SK-N-SH (cell line): ENCODE data around the gene ZNF101. TPM values are rescaled to one million over a fixed set of nuclear protein-coding genes. Genes with fewer than 3 reads are reported as not detected.

ENCODE experiments used
- CTCF ChIA-PET: fragments of 300-600, 350-600 bp; formaldehyde crosslinking; extraction: SDS; loops from one replicate; lab custom pipeline; 2021; lab: Yijun Ruan, JAX
- POLR2A ChIA-PET: fragments of 350-600 bp; sonication (Branson Sonifier 250); formaldehyde crosslinking; extraction: SDS; loops from one replicate; lab custom pipeline; 2020; ENCODE audit warnings: antibody characterized with exemption, inconsistent platforms; lab: Yijun Ruan, JAX
- DNase-seq: peaks from one replicate; pipeline ENCODE4 v3.0.0; 2012
- H2AFZ ChIP-seq: fragments of 200-600 bp; sonication (generic); 2 replicates; pipeline ENCODE4 v1.8.1; 2016; ENCODE audit warnings: antibody characterized with exemption, mild to moderate bottlenecking, low read depth
- H3F3A ChIP-seq: fragments of 200-600 bp; sonication (generic); replicated peaks from 2 replicates; pipeline ENCODE3; 2016; ENCODE audit warnings: antibody characterized with exemption, mild to moderate bottlenecking; ENCODE audit not compliant: insufficient read depth
- H3K27ac ChIP-seq, 2 experiments: fragments of 200-500 bp in 1 of 2; fragments of 200-600 bp in 1 of 2; sonication (Bioruptor generic) in 1 of 2; sonication (generic), shearing (Covaris generic) in 1 of 2; 2 replicates each; pipeline versions ENCODE4 v1.5.1 to v1.6.1; 2014 to 2016; ENCODE audit warnings: low read depth in 2 of 2, inconsistent platforms in 1 of 2, low read length in 1 of 2, mild to moderate bottlenecking in 1 of 2, mixed read lengths in 1 of 2
- H3K27me3 ChIP-seq: fragments of 200-600 bp; sonication (generic), shearing (Covaris generic); 2 replicates; pipeline ENCODE4 v1.6.1; 2016; ENCODE audit warnings: mixed run types; ENCODE audit not compliant: insufficient read depth
- H3K36me3 ChIP-seq, 2 experiments: fragments of 200-500 bp in 1 of 2; fragments of 200-600 bp in 1 of 2; sonication (Bioruptor generic) in 1 of 2; sonication (generic) in 1 of 2; replicated peaks in 1 of 2; 2 replicates each; pipeline versions ENCODE3 to v1.5.1; 2014 to 2016; ENCODE audit warnings: low read length in 1 of 2, mild to moderate bottlenecking in 1 of 2; ENCODE audit not compliant: insufficient read depth in 2 of 2, control insufficient read depth in 1 of 2
- H3K4me1 ChIP-seq, 2 experiments: fragments of 200-500 bp in 1 of 2; fragments of 200-600 bp in 1 of 2; sonication (Bioruptor generic) in 1 of 2; sonication (generic), shearing (Covaris generic) in 1 of 2; 2 replicates each; pipeline versions ENCODE4 v1.5.1 to v1.6.1; 2014 to 2016; ENCODE audit warnings: low read depth in 1 of 2, low read length in 1 of 2, mixed run types in 1 of 2; ENCODE audit not compliant: insufficient read depth in 2 of 2, control insufficient read depth in 1 of 2
- H3K4me2 ChIP-seq: fragments of 200-600 bp; sonication (generic), shearing (Covaris generic); 2 replicates; pipeline ENCODE4 v1.6.1; 2017; ENCODE audit warnings: mixed run types
- H3K4me3 ChIP-seq, 2 experiments: fragments of 200-500 bp in 1 of 2; fragments of 200-600 bp in 1 of 2; sonication (Bioruptor generic) in 1 of 2; sonication (generic), shearing (Covaris generic) in 1 of 2; 2 replicates each; pipeline versions ENCODE4 v1.5.1 to v1.8.1; 2014 to 2016; ENCODE audit warnings: low read depth in 2 of 2, inconsistent platforms in 1 of 2, low read length in 1 of 2, mild to moderate bottlenecking in 1 of 2, mixed read lengths in 1 of 2, moderate library complexity in 1 of 2
- H3K79me2 ChIP-seq: fragments of 200-600 bp; sonication (generic); 2 replicates; pipeline ENCODE4 v1.8.1; 2017; ENCODE audit warnings: mild to moderate bottlenecking; ENCODE audit not compliant: insufficient read depth
- H3K9ac ChIP-seq: fragments of 200-600 bp; sonication (generic); 2 replicates; pipeline ENCODE4 v1.6.1; 2017; ENCODE audit warnings: mixed run types
- H3K9me2 ChIP-seq: fragments of 200-600 bp; sonication (generic); 2 replicates; pipeline ENCODE4 v1.6.1; 2017; ENCODE audit warnings: mixed run types
- H3K9me3 ChIP-seq: fragments of 200-600 bp; sonication (generic); 2 replicates; pipeline ENCODE4 v1.6.1; 2017; ENCODE audit warnings: mixed run types, mild to moderate bottlenecking, moderate library complexity
- H4K20me1 ChIP-seq: fragments of 200-600 bp; sonication (generic); 2 replicates; pipeline ENCODE4 v1.6.1; 2017; ENCODE audit warnings: mild to moderate bottlenecking, mixed run types; ENCODE audit not compliant: insufficient read depth
- GABPA ChIP-seq: IDR thresholded peaks from 2 replicates; pipeline ENCODE4 v1.4.0; 2012; ENCODE audit warnings: low read depth, mild to moderate bottlenecking
- JUND ChIP-seq: IDR thresholded peaks from 2 replicates; pipeline ENCODE4 v1.4.0; 2012
- MEF2A ChIP-seq: IDR thresholded peaks from 2 replicates; pipeline ENCODE4 v1.4.0; 2012; ENCODE audit warnings: low read depth, borderline replicate concordance
- NRF1 ChIP-seq: IDR thresholded peaks from 2 replicates; pipeline ENCODE4 v1.6.1; 2012; ENCODE audit warnings: low read depth, mild to moderate bottlenecking, low read length
- PBX3 ChIP-seq: IDR thresholded peaks from 2 replicates; pipeline ENCODE4; 2012
- POLR2AphosphoS5 ChIP-seq: IDR thresholded peaks from 2 replicates; pipeline ENCODE4 v1.6.1; 2012; ENCODE audit warnings: low read depth, low read length
- RAD21 ChIP-seq: IDR thresholded peaks from 2 replicates; pipeline ENCODE4 v1.6.1; 2012; ENCODE audit warnings: mild to moderate bottlenecking, low read length
- REST ChIP-seq: IDR thresholded peaks from 2 replicates; pipeline ENCODE4 v1.6.1; 2012; ENCODE audit warnings: mild to moderate bottlenecking, low read depth, low read length, moderate library complexity
- USF2 ChIP-seq: fragments of 150-350 bp; IDR thresholded peaks from 2 replicates; pipeline ENCODE4 v1.6.1; 2017; ENCODE audit warnings: antibody characterized with exemption, low read length, low read depth, borderline replicate concordance
- WGBS: methylation state at CpG from one replicate; pipeline ENCODE4 v1.1.6; 2017; ENCODE audit warnings: low lambda C conversion rate; 5-methylcytosine and 5-hydroxymethylcytosine counted together
- polyA plus RNA-seq, 3 experiments: library from polyadenylated mRNA; depleted of rRNA; stranded (reverse); fragments of >200 nt; gene quantifications; 2 replicates each; pipeline ENCODE4 v1.2.3, GENCODE V29; 2012

Gene ZNF101
- polyA plus RNA-seq, 1 of the 3 experiments (the other 2 are of a cell fraction): 2.4 TPM

- no peak overlapping the region for H3K4me3 ChIP-seq
- no peak overlapping the region for H3K27ac ChIP-seq
- H2AFZ ChIP-seq: no peak overlapping the region
- H3F3A ChIP-seq: no peaks in the 10 kb centered on the region
- H3K27me3 ChIP-seq: no peaks in the 10 kb centered on the region
- H3K36me3 ChIP-seq: peaks cover 7 to 17% of the 10 kb centered on the region in 2 experiments
- no peak overlapping the region for H3K9ac ChIP-seq
- TF ChIP-seq RAD21 (no peak), USF2 (no peak), REST (no peak)
- no peaks in the 10 kb centered on the region for H3K9me3 ChIP-seq
- no peaks in the 10 kb centered on the region for H4K20me1 ChIP-seq
- no peaks in the 10 kb centered on the region for H3K9me2 ChIP-seq
- no peak for DNase-seq
- CTCF ChIA-PET: interaction anchor here (2.6 to 3.7 kb wide), 2 partner anchors 12 to 100 kb away, joined by 11 to 18 read pairs; partner anchors contain the start of gene GMIP
- H3K4me2 ChIP-seq: no peak overlapping the region
- WGBS: 82% methylated on average over 5 of the region's 5 CpGs
- POLR2A ChIA-PET: no interaction called here
- H3K4me1 ChIP-seq: no peaks in the 10 kb centered on the region; a peak in 1 of 4 replicates
- H3K79me2 ChIP-seq: no peaks in the 10 kb centered on the region
These were observed 36.0 kb upstream of the ZNF101 start for GRCh38 chr19:19632661-19633060.

- ChIA-PET POLR2A (no interaction called here), CTCF (interaction anchor here (1.8 to 13.3 kb wide), 3 partner anchors 10 to 103 kb away, joined by 4 to 175 read pairs (median 18); partner anchors contain the start of genes GMIP and YJEFN3)
- H3K27me3 ChIP-seq: no peaks in the 10 kb centered on the region
- no peak overlapping the region for H3K27ac ChIP-seq
- no peaks in the 10 kb centered on the region for H3K9me3 ChIP-seq
- no peak overlapping the region for H3K4me2 ChIP-seq
- H3K79me2 ChIP-seq: no peaks in the 10 kb centered on the region
- no peaks in the 10 kb centered on the region for H3F3A ChIP-seq
- no peaks in the 10 kb centered on the region; a peak in 1 of 4 replicates for H3K4me1 ChIP-seq
- peaks cover 7 to 17% of the 10 kb centered on the region in 2 experiments for H3K36me3 ChIP-seq
- no peak overlapping the region for H3K9ac ChIP-seq
- WGBS: 91% methylated on average over 11 of the region's 22 CpGs
- no peak overlapping the region for H3K4me3 ChIP-seq
- no peaks in the 10 kb centered on the region for H4K20me1 ChIP-seq
- no peaks in the 10 kb centered on the region for H3K9me2 ChIP-seq
- DNase-seq: no peak
- TF ChIP-seq GABPA (no peak), JUND (no peak), MEF2A (no peak), POLR2AphosphoS5 (no peak), NRF1 (no peak), RAD21 (no peak), PBX3 (no peak)
- no peak overlapping the region for H2AFZ ChIP-seq
These were observed 34.7 kb upstream of the ZNF101 start for GRCh38 chr19:19633711-19634515.
